Large intestine (tissue), 3 donors: ENCODE data around the gene KIF19. TPM values are rescaled to one million over a fixed set of nuclear protein-coding genes. Genes with fewer than 3 reads are reported as not detected.

Experiments used
- DNase-seq, 2 donors: peaks; one replicate each; pipeline versions ENCODE4 v3.0.0 to v3.0.0-alpha.2; 2013
- H3K27ac ChIP-seq: one replicate; pipeline ENCODE4 v1.5.1; 2013; ENCODE audit warnings: low read length
- H3K27me3 ChIP-seq: 2 replicates; pipeline ENCODE4 v1.6.1; 2013; ENCODE audit warnings: low read length; ENCODE audit not compliant: control insufficient read depth, insufficient read depth
- H3K36me3 ChIP-seq: 2 replicates; pipeline ENCODE4 v1.6.1; 2013; ENCODE audit warnings: low read length; ENCODE audit not compliant: control insufficient read depth, insufficient read depth
- H3K4me1 ChIP-seq: one replicate; pipeline ENCODE4 v1.6.1; 2013; ENCODE audit warnings: low read length; ENCODE audit not compliant: control insufficient read depth, insufficient read depth
- H3K4me3 ChIP-seq: one replicate; pipeline ENCODE4 v1.5.1; 2013; ENCODE audit warnings: low read length
- H3K9me3 ChIP-seq: one replicate; pipeline ENCODE4 v1.6.1; 2013; ENCODE audit warnings: mild to moderate bottlenecking, low read depth, low read length, moderate library complexity; ENCODE audit not compliant: control insufficient read depth
- WGBS: methylation state at CpG from one replicate; pipeline ENCODE4 v1.1.5; 2013; ENCODE audit warnings: low lambda C conversion rate; ENCODE audit not compliant: insufficient coverage; 5-methylcytosine and 5-hydroxymethylcytosine counted together
- polyA plus RNA-seq: library from polyadenylated mRNA; unstranded; fragments of 120-200 nt; gene quantifications from one replicate; pipeline ENCODE4 v1.2.1, GENCODE V29; 2013

Gene KIF19
- polyA plus RNA-seq, 1 donor, result 5.7 TPM

DNA sequence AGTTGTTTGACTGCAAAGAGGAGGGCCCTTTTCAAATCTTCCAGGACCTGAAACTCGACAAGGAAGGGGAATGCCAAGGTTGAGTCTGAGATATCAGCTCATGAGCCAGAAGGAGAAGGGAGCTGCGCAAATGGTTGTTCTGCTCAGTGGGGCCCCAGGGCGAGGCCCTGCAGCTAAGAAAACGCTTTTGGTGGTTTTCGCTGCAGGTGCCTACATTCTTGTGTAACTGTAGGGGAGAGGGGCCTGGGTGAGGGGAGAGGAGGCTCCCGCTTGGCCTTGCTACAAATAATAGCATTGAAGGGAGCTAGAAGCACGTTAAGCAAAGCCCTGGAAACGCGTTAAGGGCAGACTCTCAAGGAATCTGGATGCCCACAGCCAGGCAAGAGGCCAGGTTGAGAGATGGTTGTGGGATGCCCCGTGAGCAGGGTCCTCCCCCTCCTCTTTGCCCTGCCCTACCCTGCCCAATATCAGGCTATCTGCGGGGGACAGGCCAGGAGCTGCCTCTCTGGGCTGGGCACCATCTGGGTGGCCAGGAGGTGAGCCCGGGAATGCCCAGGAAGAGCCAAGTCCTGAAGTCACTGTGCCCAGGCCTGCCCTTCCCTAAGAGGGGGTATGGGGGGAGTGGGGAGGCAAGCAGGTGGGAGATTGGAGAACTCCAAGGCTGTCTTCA, 63.2 kb downstream of the KIF19 start:
- no peak overlapping the region for H3K4me3 ChIP-seq
- no peaks in the 10 kb centered on the region for H3K36me3 ChIP-seq
- H3K9me3 ChIP-seq, result no peaks in the 10 kb centered on the region
- H3K4me1 ChIP-seq, result peaks cover 10% of the 10 kb centered on the region
- H3K27ac ChIP-seq, result no peak overlapping the region
- H3K27me3 ChIP-seq, result no peaks in the 10 kb centered on the region
- WGBS, result no CpG with 5 or more reads among the region's 12 CpGs
- DNase-seq, result no peak

DNA sequence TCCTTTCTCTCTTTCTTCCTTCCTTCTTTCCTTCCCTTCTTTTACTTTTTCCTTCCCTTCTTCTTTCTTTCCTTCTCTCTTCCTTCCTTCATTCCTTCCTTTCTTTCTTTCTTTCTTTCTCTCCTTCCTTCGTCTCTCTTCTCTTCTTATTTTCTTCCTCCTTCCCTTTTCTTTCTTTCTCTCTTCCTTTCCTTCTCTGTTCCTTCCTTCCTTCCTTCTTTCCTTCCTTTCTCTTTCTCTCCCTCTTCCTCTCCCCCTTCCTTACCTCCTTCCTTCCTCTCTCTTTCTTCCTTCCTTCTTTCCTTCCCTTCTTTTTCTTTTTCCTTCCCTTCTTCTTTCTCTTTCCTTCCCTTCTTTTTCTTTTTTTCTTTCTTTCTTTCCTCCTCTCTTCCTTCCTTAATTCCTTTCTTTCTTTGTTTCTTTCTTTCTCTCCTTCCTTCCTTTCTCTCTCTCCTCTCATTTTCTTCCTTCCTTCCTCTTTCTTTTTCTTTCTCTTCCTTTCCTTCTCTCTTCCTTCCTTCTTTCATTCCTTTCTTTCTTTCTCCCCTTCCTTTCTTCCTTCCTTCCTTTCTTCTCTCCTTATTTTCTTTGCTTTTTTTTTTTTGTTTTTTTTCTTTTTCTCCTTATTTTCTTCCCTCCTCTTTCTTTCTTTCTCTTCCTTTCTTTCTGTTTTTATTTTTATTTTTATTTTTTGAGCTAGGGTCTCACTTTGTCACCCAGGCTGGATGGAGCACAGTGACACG, 64.1 kb downstream of the KIF19 start:
- H3K27ac ChIP-seq, result no peak overlapping the region
- 95% methylated on average over 1 of the region's 2 CpGs for WGBS

DNA sequence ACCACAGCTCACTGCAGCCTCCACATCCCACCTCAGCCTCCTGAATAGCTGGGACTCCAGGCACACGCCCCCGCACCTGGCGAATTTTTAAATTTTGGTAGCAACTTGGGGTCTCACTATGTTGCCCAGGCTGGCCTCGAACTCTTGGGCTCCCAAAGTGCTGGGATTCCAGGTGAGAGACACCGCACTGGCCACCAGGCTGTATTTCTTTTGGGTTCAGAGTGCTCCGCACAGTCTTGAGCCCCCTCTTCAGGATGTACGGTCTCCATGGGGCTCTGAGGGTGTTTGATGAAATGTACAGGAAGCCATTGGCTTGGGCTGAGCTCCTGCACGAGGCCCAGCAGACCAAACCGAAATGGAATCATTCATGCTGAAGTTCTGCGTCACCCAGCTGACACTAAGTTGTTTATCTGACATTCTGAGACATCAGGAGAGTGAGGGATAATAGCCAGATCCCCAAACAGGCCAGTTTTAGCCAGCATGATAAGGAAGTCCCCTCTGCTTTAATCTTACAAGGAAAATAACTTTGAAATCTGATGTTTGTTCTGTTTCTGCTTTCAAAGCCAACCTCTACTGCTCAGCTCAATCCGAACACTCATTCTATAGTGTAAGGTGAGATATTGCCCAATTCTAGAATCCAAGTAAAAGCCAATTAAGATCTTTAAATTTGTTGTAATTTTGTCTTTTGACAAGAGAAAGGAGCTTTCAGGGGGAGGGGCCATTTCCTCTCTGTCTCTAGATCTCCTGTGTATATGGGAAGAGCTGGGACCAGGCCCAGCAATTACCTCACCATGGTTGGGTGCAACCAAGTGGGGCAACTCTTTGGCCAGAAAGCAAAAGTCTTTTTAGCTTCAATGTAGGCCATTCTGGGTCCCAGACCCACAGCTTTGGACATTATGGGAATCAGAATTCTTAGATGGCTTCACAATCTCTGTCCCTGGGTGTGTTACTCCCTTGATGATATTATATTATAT, 64.9 kb downstream of the KIF19 start:
- no peaks in the 10 kb centered on the region for H3K9me3 ChIP-seq
- no peaks in the 10 kb centered on the region for H3K27me3 ChIP-seq
- peaks cover 10% of the 10 kb centered on the region for H3K4me1 ChIP-seq
- DNase-seq, result no peak
- H3K27ac ChIP-seq, result no peak overlapping the region
- no peak overlapping the region for H3K4me3 ChIP-seq
- no peaks in the 10 kb centered on the region for H3K36me3 ChIP-seq
- no CpG with 5 or more reads among the region's 11 CpGs for WGBS

More for the DNA sequence above, 64.1 kb downstream of the KIF19 start:
- Histone ChIP-seq H3K36me3 (no peaks in the 10 kb centered on the region), H3K4me1 (peaks cover 10% of the 10 kb centered on the region), H3K4me3 (no peak overlapping the region), H3K9me3 (no peaks in the 10 kb centered on the region), H3K27me3 (no peaks in the 10 kb centered on the region)
- no peak for DNase-seq

DNA sequence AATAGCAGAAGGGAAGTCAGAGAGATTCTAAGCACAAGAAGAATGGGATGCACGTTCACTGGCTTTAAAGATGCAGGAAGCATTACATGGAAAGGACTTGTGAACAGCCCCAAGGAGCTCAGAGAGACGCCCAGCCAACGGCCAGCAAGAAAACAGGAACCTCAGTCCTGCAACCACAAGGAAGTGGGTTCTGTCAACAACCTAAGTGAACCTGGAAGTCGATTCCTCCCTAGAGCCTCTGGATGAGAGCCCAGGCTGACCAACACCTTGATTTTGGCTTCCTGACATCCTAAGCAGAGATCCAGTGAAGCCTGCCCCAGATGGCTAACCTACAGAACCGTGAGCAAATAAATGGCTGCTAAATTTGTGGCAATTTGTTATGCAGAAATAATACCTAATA, 65.7 kb downstream of the KIF19 start:
- DNase-seq, result no peak
- Histone ChIP-seq H3K4me3 (no peak overlapping the region), H3K27me3 (no peaks in the 10 kb centered on the region), H3K27ac (no peak overlapping the region), H3K36me3 (no peaks in the 10 kb centered on the region), H3K4me1 (peaks cover 5% of the 10 kb centered on the region), H3K9me3 (no peaks in the 10 kb centered on the region)
- WGBS, result no CpG with 5 or more reads among the region's 5 CpGs

DNA sequence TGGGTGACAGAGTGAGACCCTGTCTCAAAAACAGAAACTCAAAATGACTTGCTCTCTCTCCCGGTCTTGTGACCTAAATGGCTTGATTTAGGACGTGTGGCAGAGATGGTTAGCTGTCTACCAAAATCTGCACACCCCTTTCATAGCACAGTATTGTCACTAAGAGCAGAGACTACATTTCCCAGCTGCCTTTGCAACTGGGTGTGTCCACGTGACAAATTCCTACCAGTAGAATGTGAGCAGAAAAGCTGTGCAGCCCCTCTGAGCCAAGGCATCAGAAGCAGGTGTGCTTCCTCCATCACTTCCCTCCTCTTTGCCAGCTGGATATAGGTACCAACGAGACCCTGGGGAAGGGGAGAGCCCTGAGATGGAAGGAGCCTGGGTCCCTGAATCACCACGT, 66.8 kb downstream of the KIF19 start:
- H3K27me3 ChIP-seq, result no peaks in the 10 kb centered on the region
- no peak overlapping the region for H3K27ac ChIP-seq
- H3K36me3 ChIP-seq, result no peaks in the 10 kb centered on the region
- no peaks in the 10 kb centered on the region for H3K9me3 ChIP-seq
- DNase-seq, result no peak
- H3K4me1 ChIP-seq, result no peaks in the 10 kb centered on the region
- H3K4me3 ChIP-seq, result no peak overlapping the region
- no CpG with 5 or more reads among the region's 5 CpGs for WGBS

DNA sequence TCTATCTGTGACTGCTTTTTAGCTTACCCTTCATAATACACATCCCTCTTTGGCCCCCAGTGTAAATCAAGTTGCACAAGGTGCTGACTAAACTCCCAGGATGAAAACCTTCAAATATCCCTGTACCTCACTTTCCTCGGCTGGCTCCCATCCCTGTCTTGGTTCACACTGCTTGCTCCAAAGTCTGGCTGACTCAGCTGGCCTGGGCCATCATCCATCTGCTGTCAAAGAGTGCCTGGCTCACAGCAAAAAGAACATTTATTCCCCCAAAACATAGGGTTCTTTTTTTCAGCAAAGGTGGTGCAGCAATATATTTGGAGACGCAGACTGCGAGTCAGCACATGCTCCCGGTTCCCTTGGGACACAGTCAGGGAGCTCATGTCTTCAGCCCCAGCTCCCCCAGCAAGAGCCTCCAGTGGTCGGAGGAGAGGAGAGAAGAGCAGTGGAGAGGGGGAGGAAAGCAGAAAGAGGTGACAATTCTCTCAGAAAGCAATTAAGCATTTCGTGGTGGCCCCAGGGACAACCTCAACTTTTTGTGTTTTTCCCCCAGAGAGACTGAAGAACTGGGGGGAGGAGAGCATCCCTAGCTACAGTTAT, 67.4 kb downstream of the KIF19 start:
- 83% methylated on average over 1 of the region's 6 CpGs for WGBS
- H3K4me1 ChIP-seq, result no peaks in the 10 kb centered on the region
- H3K36me3 ChIP-seq, result no peaks in the 10 kb centered on the region
- DNase-seq, result no peak
- no peak overlapping the region for H3K27ac ChIP-seq
- H3K27me3 ChIP-seq, result no peaks in the 10 kb centered on the region
- no peaks in the 10 kb centered on the region for H3K9me3 ChIP-seq
- no peak overlapping the region for H3K4me3 ChIP-seq

DNA sequence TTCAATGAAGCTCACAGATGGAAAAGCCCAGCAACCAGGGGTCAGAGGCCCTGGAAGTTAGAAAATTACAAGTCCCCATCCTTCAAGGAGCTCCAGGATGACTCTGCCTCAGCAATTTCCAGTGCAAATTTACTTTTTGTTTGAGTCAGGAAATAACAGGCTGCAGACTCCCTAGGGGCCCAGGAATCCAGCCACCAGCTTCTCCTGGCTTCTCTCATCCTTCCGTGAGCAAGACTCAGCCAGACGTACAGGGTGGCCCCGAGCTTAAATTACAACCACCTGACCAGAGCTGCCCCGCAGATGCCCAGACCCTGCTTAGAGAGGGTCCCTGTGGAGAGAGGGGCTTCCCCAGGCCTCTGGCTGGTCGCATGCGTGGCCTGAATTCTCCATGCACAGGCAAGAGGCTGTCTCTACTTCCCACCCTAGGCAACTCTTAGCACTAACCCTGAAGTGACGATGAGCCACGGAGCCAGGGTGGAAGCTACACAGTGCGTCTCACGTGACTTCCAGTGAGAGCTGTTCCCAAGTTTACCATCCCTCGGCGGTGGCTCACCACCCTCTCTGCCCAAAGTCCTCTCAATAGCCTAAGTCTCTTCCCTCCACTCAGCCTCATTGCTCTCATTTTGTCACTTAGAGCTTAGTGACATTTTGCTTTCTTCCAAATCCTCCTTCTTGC, 68.4 kb downstream of the KIF19 start:
- Histone ChIP-seq H3K27me3 (no peaks in the 10 kb centered on the region), H3K4me3 (no peak overlapping the region), H3K36me3 (no peaks in the 10 kb centered on the region), H3K9me3 (no peaks in the 10 kb centered on the region), H3K27ac (no peak overlapping the region), H3K4me1 (no peaks in the 10 kb centered on the region)
- WGBS, result no CpG with 5 or more reads among the region's 12 CpGs
- no peak for DNase-seq

DNA sequence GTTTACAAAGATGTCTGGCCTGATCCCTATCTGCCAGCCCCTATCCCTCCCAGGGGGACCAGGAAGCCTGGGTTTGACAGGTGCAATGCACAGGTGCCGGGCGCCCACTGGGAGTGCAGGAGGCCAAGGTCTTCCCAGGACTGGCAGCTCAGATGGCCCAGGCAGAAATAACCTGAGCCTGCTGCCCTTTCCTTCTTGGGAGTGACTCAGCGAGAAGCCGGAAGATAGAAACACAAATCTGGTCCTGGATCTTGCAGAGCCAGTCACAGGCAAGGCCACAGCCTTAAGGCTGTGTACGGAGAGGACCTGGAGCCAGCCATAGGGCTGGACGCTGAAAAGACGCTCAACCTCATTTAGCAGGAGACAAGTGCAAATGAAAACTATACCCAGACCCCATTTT, 69.0 kb downstream of the KIF19 start:
- no CpG with 5 or more reads among the region's 7 CpGs for WGBS
- no peaks in the 10 kb centered on the region for H3K9me3 ChIP-seq
- no peak for DNase-seq
- H3K27ac ChIP-seq, result no peak overlapping the region
- no peak overlapping the region for H3K4me3 ChIP-seq
- H3K36me3 ChIP-seq, result no peaks in the 10 kb centered on the region
- no peaks in the 10 kb centered on the region for H3K27me3 ChIP-seq
- no peaks in the 10 kb centered on the region for H3K4me1 ChIP-seq

DNA sequence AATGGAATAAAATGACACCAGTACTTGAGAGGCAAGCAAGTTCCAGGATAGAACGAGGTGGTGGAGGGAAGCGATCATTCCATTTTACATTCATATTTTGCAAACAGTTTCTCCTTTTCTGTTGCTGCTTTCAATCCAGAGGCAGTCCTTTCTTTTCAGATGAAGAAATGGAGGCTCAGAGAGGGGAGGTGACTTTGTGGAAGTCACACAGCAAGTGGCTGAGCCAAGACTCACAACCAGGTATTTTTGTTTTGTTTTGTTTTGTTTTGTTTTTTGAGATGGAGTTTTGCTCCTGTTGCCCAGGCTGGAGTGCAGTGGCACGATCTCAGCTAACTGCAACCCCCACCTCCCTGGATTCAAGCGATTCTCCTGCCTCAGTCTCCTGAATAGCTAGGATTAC, 70.5 kb downstream of the KIF19 start:
- no peak for DNase-seq
- Histone ChIP-seq H3K36me3 (no peaks in the 10 kb centered on the region), H3K27me3 (no peaks in the 10 kb centered on the region), H3K9me3 (no peaks in the 10 kb centered on the region), H3K27ac (no peak overlapping the region), H3K4me3 (no peak overlapping the region), H3K4me1 (no peaks in the 10 kb centered on the region)
- 80% methylated on average over 1 of the region's 4 CpGs for WGBS
